Omental fat pad (tissue), 4 donors: ENCODE results near the gene VPS35. TPM values are rescaled to one million over a fixed set of nuclear protein-coding genes. Genes with fewer than 3 reads are reported as not detected.

Source experiments
- ATAC-seq: fragments of 150-250 bp; one replicate; pipeline ENCODE4 v1.9.1; 2016; ENCODE audit warnings: mild to moderate bottlenecking, moderate library complexity; ENCODE audit not compliant: low FRiP score
- DNase-seq: peaks from one replicate; pipeline ENCODE4 v3.0.0-alpha.2; 2019; ENCODE audit warnings: low spot score
- CTCF ChIP-seq, 3 donors: fragments of 450-650 bp; IDR thresholded peaks; one replicate each; pipeline ENCODE4 v1.5.1; 2016 to 2017; ENCODE audit warnings: antibody characterized with exemption in 3 of 3, mild to moderate bottlenecking in 3 of 3, moderate library complexity in 2 of 3
- total RNA-seq, 4 donors: library from RNA; depleted of rRNA; stranded (reverse); fragments of >200 nt; gene quantifications; one replicate each; pipeline ENCODE4 v1.1.0, GENCODE V29; 2016

Gene VPS35
- total RNA-seq, 4 donors from 2014 or later: 49.4 to 74.5 (median 63.0) TPM

GRCh38 chr16:46662123-46662522, 26.9 kb downstream of the VPS35 start:
- ATAC-seq: no peak
- DNase-seq: no peak
- no peak for TF ChIP-seq CTCF (IDR thresholded peaks at IDR 0.05)

GRCh38 chr16:46658925-46659324, 30.1 kb downstream of the VPS35 start:
- ATAC-seq: no peak
- no peak for TF ChIP-seq CTCF (IDR thresholded peaks at IDR 0.05)
- DNase-seq: no peak

GRCh38 chr16:46651305-46651704, 37.7 kb downstream of the VPS35 start:
- ATAC-seq (no peak), DNase-seq (no peak)
- TF ChIP-seq CTCF (IDR thresholded peaks at IDR 0.05): no peak

- ATAC-seq (no peak), DNase-seq (no peak)
- TF ChIP-seq CTCF (IDR thresholded peaks at IDR 0.05): no peak
Measured at GRCh38 chr16:46650254-46650623, 38.7 kb downstream of the VPS35 start.

GRCh38 chr16:46649588-46650253, 39.3 kb downstream of the VPS35 start:
- TF ChIP-seq CTCF (IDR thresholded peaks at IDR 0.05): no peak
- ATAC-seq (peak; percentile 70), DNase-seq (no peak)

GRCh38 chr16:46648656-46649055, 40.3 kb downstream of the VPS35 start:
- no peak for DNase-seq
- no peak for TF ChIP-seq CTCF (IDR thresholded peaks at IDR 0.05)
- ATAC-seq: no peak
